Measurements from ENCODE around the gene FOSL2.

- TF ChIP-seq FOXK2 (IDR thresholded peaks at IDR 0.05), result no peak
- TF ChIP-seq SUZ12 (IDR thresholded peaks at IDR 0.05), result no peak
- no peak for TF ChIP-seq PKNOX1 (IDR thresholded peaks at IDR 0.05)
- no peak for TF ChIP-seq BHLHE40 (IDR thresholded peaks at IDR 0.05; ENCODE audit: borderline replicate concordance)
- TF ChIP-seq TARDBP (IDR thresholded peaks at IDR 0.05), result no peak
- no peak for TF ChIP-seq FOXM1 (IDR thresholded peaks at IDR 0.05; ENCODE audit: borderline replicate concordance)
- no peak for TF ChIP-seq SP1 (IDR thresholded peaks at IDR 0.05)
- no peak for TF ChIP-seq ZNF384 (IDR thresholded peaks at IDR 0.05)
- no peak for TF ChIP-seq ARNT (IDR thresholded peaks at IDR 0.05)
- no peak for TF ChIP-seq HDGF (IDR thresholded peaks at IDR 0.05; ENCODE audit: borderline replicate concordance)
- no peak for TF ChIP-seq ELF4 (IDR thresholded peaks at IDR 0.05)
- TF ChIP-seq FOXA1 (IDR thresholded peaks at IDR 0.05), result no peak
These were observed 29.6 kb upstream of the FOSL2 start for GRCh38 chr2:28362991-28363521.
